ENCODE results near the gene LGI2. TPM values are rescaled to one million over a fixed set of nuclear protein-coding genes. Genes with fewer than 3 reads are reported as not detected.

LGI2 gene
- total and polyA plus RNA-seq, 2 of the 8 experiments (the other 6 are each of a cell fraction or from before 2014, with no cell fraction given), result 2.3 to 4.0 TPM

GRCh38 chr4:24952667-24953066, 78.1 kb downstream of the LGI2 start:
- H3K27me3 ChIP-seq (replicated peaks in 1 of 4; ENCODE audit: control insufficient read depth in 3 of 4, extremely low read depth in 1 of 4, insufficient read depth in 3 of 4, low read length in 3 of 4), result no peaks in the 10 kb centered on the region
- no peak overlapping the region for H3K4ac ChIP-seq (replicated peaks; ENCODE audit: insufficient read length, low read depth, low read length)
- no peak overlapping the region for H3K23ac ChIP-seq (ENCODE audit: insufficient read length)
- H2BK12ac ChIP-seq (ENCODE audit: low read depth, low read length), result no peak overlapping the region
- no peak overlapping the region for H3K4me3 ChIP-seq (ENCODE audit: extremely low read depth in 1 of 4, insufficient read depth in 2 of 4, low read depth in 3 of 4, low read length in 4 of 4)
- H2BK5ac ChIP-seq (ENCODE audit: low read depth, low read length), result no peak overlapping the region
- no peak overlapping the region for H3K18ac ChIP-seq (ENCODE audit: extremely low read depth, low read length)
- 92% methylated on average over 4 of the region's 4 CpGs; no CpG with 5 or more reads in 1 of the 2 experiments for WGBS, 2 experiments (ENCODE audit: extremely low coverage in 1 of 2, insufficient coverage in 1 of 2, insufficient read length in 1 of 2, insufficient replicate concordance in 2 of 2, low coverage in 1 of 2, low lambda C conversion rate in 2 of 2, missing lambda C conversion rate in 1 of 2)
- no peak overlapping the region for H4K91ac ChIP-seq (replicated peaks; ENCODE audit: insufficient read length, low read length)
- no peak overlapping the region for H3K9ac ChIP-seq (replicated peaks in 1 of 4; ENCODE audit: extremely low read depth in 1 of 4, low read depth in 3 of 4, low read length in 3 of 4)
- H2AFZ ChIP-seq (ENCODE audit: low read length), result no peak overlapping the region
- CTCF ChIA-PET (ENCODE audit: partially characterized antibody), result no interaction called here
- no peak overlapping the region for H3K4me2 ChIP-seq (ENCODE audit: insufficient read depth in 1 of 2, low read depth in 2 of 2, low read length in 2 of 2)
- POLR2A ChIA-PET (ENCODE audit: partially characterized antibody), result no interaction called here
- no peak overlapping the region for H2BK120ac ChIP-seq (replicated peaks; ENCODE audit: low read depth, low read length)
- no peak overlapping the region for H3K56ac ChIP-seq (replicated peaks; ENCODE audit: insufficient read length, low read depth, low read length)
- H3K9me3 ChIP-seq (ENCODE audit: insufficient read depth in 2 of 2, low read depth in 1 of 2, low read length in 1 of 2), result peaks cover 0 to 3% of the 10 kb centered on the region in 2 experiments; a peak in 1 of 4 replicates
- H2AK5ac ChIP-seq (ENCODE audit: low read depth, low read length), result no peak overlapping the region
- no peaks in the 10 kb centered on the region for H3K36me3 ChIP-seq (ENCODE audit: control insufficient read depth in 2 of 4, insufficient read depth in 4 of 4, low read length in 3 of 4)
- no peaks in the 10 kb centered on the region; a peak in 1 of 7 replicates for H3K4me1 ChIP-seq (replicated peaks in 1 of 4; ENCODE audit: control insufficient read depth in 3 of 4, insufficient read depth in 4 of 4, low read length in 3 of 4)
- H4K20me1 ChIP-seq (replicated peaks in 1 of 2; ENCODE audit: control insufficient read depth in 1 of 2, insufficient read depth in 2 of 2, low read length in 2 of 2), result no peaks in the 10 kb centered on the region
- no peak overlapping the region for H4K8ac ChIP-seq (ENCODE audit: extremely low read depth, insufficient read depth, low read length)
- no peak overlapping the region for H2BK20ac ChIP-seq (ENCODE audit: low read length)
- H2BK15ac ChIP-seq (ENCODE audit: low read length), result no peak overlapping the region
- no peak overlapping the region for H3K14ac ChIP-seq (ENCODE audit: insufficient read length)
- no peaks in the 10 kb centered on the region for H3K79me2 ChIP-seq (ENCODE audit: control insufficient read depth in 1 of 2, insufficient read depth in 2 of 2, low read length in 2 of 2)
- no peaks in the 10 kb centered on the region for H3K79me1 ChIP-seq (ENCODE audit: low read depth, low read length)
- no peak for DNase-seq (ENCODE audit: low read depth in 1 of 2, low spot score in 2 of 2)
- H3K23me2 ChIP-seq (ENCODE audit: low read depth, low read length), result no peaks in the 10 kb centered on the region; the same call in 1 of the 2 replicates
- no peak overlapping the region for H3K27ac ChIP-seq (ENCODE audit: low read depth, low read length)
- no peak for FAIRE-seq
- no peak overlapping the region for H4K5ac ChIP-seq (ENCODE audit: insufficient read length, low read depth, low read length)
- TF ChIP-seq BCL11A (IDR thresholded peaks at IDR 0.05; ENCODE audit: low read depth in 2 of 2, low read length in 2 of 2), result no peak
- no peak for TF ChIP-seq CEBPB (IDR thresholded peaks at IDR 0.05; ENCODE audit: low read depth, low read length)
- no peak for TF ChIP-seq CBX5 (IDR thresholded peaks at IDR 0.05; ENCODE audit: low read depth, low read length)
- TF ChIP-seq SAP30 (IDR thresholded peaks at IDR 0.05; ENCODE audit: insufficient read depth, insufficient replicate concordance, low read length), result no peak
- no peak for TF ChIP-seq FOSL1 (IDR thresholded peaks at IDR 0.05; ENCODE audit: insufficient read depth, low read depth, low read length)
- TF ChIP-seq TAF7 (optimal IDR thresholded peaks at IDR 0.05; ENCODE audit: borderline replicate concordance, low read depth, low read length), result no peak
- no peak for TF ChIP-seq SUZ12 (IDR thresholded peaks at IDR 0.05; ENCODE audit: low read length)
- no peak for TF ChIP-seq USF2 (IDR thresholded peaks at IDR 0.05; ENCODE audit: low read length)
- TF ChIP-seq RBBP5 (IDR thresholded peaks at IDR 0.05; ENCODE audit: borderline replicate concordance, low read depth, low read length), result no peak
- no peak for TF ChIP-seq SIRT6 (IDR thresholded peaks at IDR 0.05; ENCODE audit: low read length)
- TF ChIP-seq TCF12 (IDR thresholded peaks at IDR 0.05; ENCODE audit: low read depth, low read length), result no peak
- TF ChIP-seq HDAC2 (IDR thresholded peaks at IDR 0.05; ENCODE audit: borderline replicate concordance in 1 of 2, low read depth in 2 of 2, low read length in 2 of 2), result no peak
- TF ChIP-seq POLR2AphosphoS5 (IDR thresholded peaks at IDR 0.05; ENCODE audit: low read depth, low read length), result no peak

Data from H1 (cell line).